Measurements from ENCODE around the gene THRB. TPM values are rescaled to one million over a fixed set of nuclear protein-coding genes. Genes with fewer than 3 reads are reported as not detected.
A peak's percentile ranks its signal among the peaks of the same experiment; 100 is the strongest.

The THRB gene
- total and polyA plus RNA-seq, 12 donors = 3.8 to 32.8 (median 26.0) TPM

- peak; percentile 27 to 50 (median 38) for ATAC-seq
- 6 to 9% methylated on average over 60 to 63 of the region's 63 CpGs for WGBS, 2 donors
- H3K27ac ChIP-seq = peak overlapping the region; percentile 87 to 96 (median 94)
- peaks cover 0 to 55% (median 0%) of the 10 kb centered on the region in 7 donors for H3K27me3 ChIP-seq
- H3K4me3 ChIP-seq = peak overlapping the region; percentile 46 to 85 (median 76)
- TF ChIP-seq, protein P1, sequence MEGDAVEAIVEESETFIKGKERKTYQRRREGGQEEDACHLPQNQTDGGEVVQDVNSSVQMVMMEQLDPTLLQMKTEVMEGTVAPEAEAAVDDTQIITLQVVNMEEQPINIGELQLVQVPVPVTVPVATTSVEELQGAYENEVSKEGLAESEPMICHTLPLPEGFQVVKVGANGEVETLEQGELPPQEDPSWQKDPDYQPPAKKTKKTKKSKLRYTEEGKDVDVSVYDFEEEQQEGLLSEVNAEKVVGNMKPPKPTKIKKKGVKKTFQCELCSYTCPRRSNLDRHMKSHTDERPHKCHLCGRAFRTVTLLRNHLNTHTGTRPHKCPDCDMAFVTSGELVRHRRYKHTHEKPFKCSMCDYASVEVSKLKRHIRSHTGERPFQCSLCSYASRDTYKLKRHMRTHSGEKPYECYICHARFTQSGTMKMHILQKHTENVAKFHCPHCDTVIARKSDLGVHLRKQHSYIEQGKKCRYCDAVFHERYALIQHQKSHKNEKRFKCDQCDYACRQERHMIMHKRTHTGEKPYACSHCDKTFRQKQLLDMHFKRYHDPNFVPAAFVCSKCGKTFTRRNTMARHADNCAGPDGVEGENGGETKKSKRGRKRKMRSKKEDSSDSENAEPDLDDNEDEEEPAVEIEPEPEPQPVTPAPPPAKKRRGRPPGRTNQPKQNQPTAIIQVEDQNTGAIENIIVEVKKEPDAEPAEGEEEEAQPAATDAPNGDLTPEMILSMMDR (IDR thresholded peaks at IDR 0.05) = peak in 1 of 9 donors; percentile 30
- intact Hi-C loops (cut with DNase I) = loop anchor here in 8 of 10 donors (2.0 to 10.0 kb wide), 8 partner anchors 121 to 501 kb away; no protein-coding TSS in a partner anchor
- H3K4me1 ChIP-seq = peaks cover 2 to 39% (median 13%) of the 10 kb centered on the region in 9 donors
- DNase-seq = peak; percentile 42 to 48
- H3K9me3 ChIP-seq = no peaks in the 10 kb centered on the region
- no peaks in the 10 kb centered on the region for H3K36me3 ChIP-seq
Observed at GRCh38 chr3:24495326-24495994, 810 bp upstream of the THRB start.

DNA sequence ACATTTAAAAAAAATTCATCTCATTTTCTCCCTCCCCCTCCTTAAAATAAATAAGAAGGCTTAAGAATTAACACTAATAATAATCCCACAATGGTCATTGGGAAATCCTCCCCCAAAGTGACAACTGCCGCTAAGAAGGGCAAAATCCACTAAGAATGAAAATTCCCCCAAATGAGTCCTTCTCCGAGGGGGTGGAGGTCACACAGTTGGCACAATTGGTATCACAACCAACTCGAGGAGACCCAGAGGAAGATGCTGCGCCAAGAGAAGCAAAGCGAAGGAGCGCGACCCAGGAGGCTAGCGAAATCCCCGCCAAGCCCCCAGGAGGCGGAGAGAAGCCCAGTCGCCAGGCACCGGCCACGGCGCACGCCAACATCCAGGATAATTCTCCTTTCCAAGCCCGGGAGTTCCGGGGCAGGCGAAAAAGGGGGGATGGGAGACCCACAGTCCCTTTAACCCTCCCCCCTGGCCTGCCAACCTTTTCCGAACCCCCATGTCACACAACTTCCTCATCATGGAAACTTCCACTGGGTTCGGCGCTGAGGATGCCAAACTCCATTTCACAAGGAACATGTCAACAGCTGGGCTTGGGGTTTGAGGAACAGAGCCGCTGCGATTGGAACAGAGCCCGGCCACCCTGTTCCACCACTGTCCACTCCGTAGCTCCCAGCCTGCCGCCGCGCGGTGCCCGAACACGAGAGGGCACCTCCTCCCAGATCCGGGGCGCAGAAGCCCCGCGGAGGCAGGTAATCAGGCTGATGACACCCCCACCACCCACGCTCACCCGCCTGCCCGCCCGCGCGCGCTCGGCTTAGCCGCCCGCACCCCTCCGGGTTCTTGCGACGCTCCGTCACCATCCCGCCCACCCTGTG is 668 bp downstream of the THRB start:
- TF ChIP-seq, protein P1 (IDR thresholded peaks at IDR 0.05) = peak in 3 of 9 donors; percentile 31 to 41 (median 32)
- peaks cover 2 to 52% (median 20%) of the 10 kb centered on the region in 9 donors for H3K4me1 ChIP-seq
- intact Hi-C loops (cut with DNase I) = loop anchor here in 9 of 10 donors (2.0 to 10.0 kb wide), 12 partner anchors 42 to 499 kb away; no protein-coding TSS in a partner anchor
- ATAC-seq (peak; percentile 69 to 93 (median 82)), DNase-seq (peak; percentile 81 to 84)
- peak overlapping the region; percentile 87 to 96 (median 94) for H3K27ac ChIP-seq
- WGBS, 2 donors = 1% methylated on average over 49 to 50 of the region's 50 CpGs
- H3K27me3 ChIP-seq = peaks cover 0 to 55% (median 0%) of the 10 kb centered on the region in 7 donors
- peak overlapping the region; percentile 46 to 85 (median 76) for H3K4me3 ChIP-seq
- H3K36me3 ChIP-seq = no peaks in the 10 kb centered on the region
- H3K9me3 ChIP-seq = no peaks in the 10 kb centered on the region

GRCh38 chr3:24492971-24493551 is 1.6 kb downstream of the THRB start:
- TF ChIP-seq, protein P1 (IDR thresholded peaks at IDR 0.05) = no peak
- no peak for DNase-seq
- WGBS, 2 donors = 53 to 58% methylated on average over 4 of the region's 4 CpGs
- H3K9me3 ChIP-seq = no peaks in the 10 kb centered on the region
- H3K4me3 ChIP-seq = peak overlapping the region in 8 of 10 donors; percentile 70 to 85 (median 77)
- ATAC-seq = no peak
- peaks cover 2 to 52% (median 20%) of the 10 kb centered on the region in 9 donors for H3K4me1 ChIP-seq
- peak overlapping the region in 5 of 10 donors; percentile 94 to 95 (median 95) for H3K27ac ChIP-seq
- no peaks in the 10 kb centered on the region for H3K36me3 ChIP-seq
- H3K27me3 ChIP-seq = peaks cover 0 to 55% (median 0%) of the 10 kb centered on the region in 7 donors
- intact Hi-C loops (cut with DNase I) = loop anchor here in 9 of 10 donors (5.0 to 10.0 kb wide), 11 partner anchors 41 to 498 kb away; no protein-coding TSS in a partner anchor
